ENCODE data around the gene EPHB6.

EPHB6 gene

GRCh38 chr7:142908290-142908689 is 53.4 kb downstream of the EPHB6 start:
- Mint-ChIP-seq H3K36me3 (no peaks in the 10 kb centered on the region), H3K27ac (no peak overlapping the region), H3K9me3 (no peaks in the 10 kb centered on the region), H3K4me3 (no peak overlapping the region), H3K4me1 (no peaks in the 10 kb centered on the region)
- ATAC-seq (no peak), DNase-seq (ENCODE audit: low spot score in 2 of 2) (no peak)

GRCh38 chr7:142908921-142909890 is 54.3 kb downstream of the EPHB6 start:
- ATAC-seq, result peak; percentile 43
- no peaks in the 10 kb centered on the region for H3K4me1 Mint-ChIP-seq

GRCh38 chr7:142910031-142910433 is 55.2 kb downstream of the EPHB6 start:
- H3K27ac Mint-ChIP-seq, result no peak overlapping the region
- no peaks in the 10 kb centered on the region for H3K4me1 Mint-ChIP-seq
- no peak for DNase-seq (ENCODE audit: low spot score in 2 of 2)
- H3K9me3 Mint-ChIP-seq, result no peaks in the 10 kb centered on the region
- H3K36me3 Mint-ChIP-seq, result no peaks in the 10 kb centered on the region
- no peak for ATAC-seq
- H3K4me3 Mint-ChIP-seq, result no peak overlapping the region

More at GRCh38 chr7:142908921-142909890, 54.3 kb downstream of the EPHB6 start:
- H3K36me3 Mint-ChIP-seq, result no peaks in the 10 kb centered on the region
- no peak overlapping the region for H3K4me3 Mint-ChIP-seq
- no peaks in the 10 kb centered on the region for H3K9me3 Mint-ChIP-seq
- H3K27ac Mint-ChIP-seq, result no peak overlapping the region
- no peak for DNase-seq (ENCODE audit: low spot score in 2 of 2)

- Mint-ChIP-seq H3K4me3 (no peak overlapping the region), H3K36me3 (no peaks in the 10 kb centered on the region), H3K27ac (no peak overlapping the region), H3K4me1 (no peaks in the 10 kb centered on the region), H3K9me3 (no peaks in the 10 kb centered on the region)
- DNase-seq (ENCODE audit: low spot score in 2 of 2), result no peak
- ATAC-seq, result no peak
Observed at GRCh38 chr7:142910481-142910880, 55.6 kb downstream of the EPHB6 start.

- H3K4me1 Mint-ChIP-seq, result no peaks in the 10 kb centered on the region
Observed at GRCh38 chr7:142913051-142913450, 58.2 kb downstream of the EPHB6 start.

GRCh38 chr7:142913566-142913965 is 58.7 kb downstream of the EPHB6 start:
- no peak overlapping the region for H3K27ac Mint-ChIP-seq

More at GRCh38 chr7:142913051-142913450, 58.2 kb downstream of the EPHB6 start:
- Mint-ChIP-seq H3K9me3 (no peaks in the 10 kb centered on the region), H3K27ac (no peak overlapping the region), H3K4me3 (no peak overlapping the region), H3K36me3 (no peaks in the 10 kb centered on the region)
- ATAC-seq (no peak), DNase-seq (ENCODE audit: low spot score in 2 of 2) (no peak)

GRCh38 chr7:142914121-142914520 is 59.2 kb downstream of the EPHB6 start:
- Mint-ChIP-seq H3K36me3 (no peaks in the 10 kb centered on the region), H3K4me1 (no peaks in the 10 kb centered on the region), H3K9me3 (no peaks in the 10 kb centered on the region), H3K27ac (no peak overlapping the region), H3K4me3 (no peak overlapping the region)
- DNase-seq (ENCODE audit: low spot score in 2 of 2) (no peak), ATAC-seq (no peak)

More at GRCh38 chr7:142913566-142913965, 58.7 kb downstream of the EPHB6 start:
- no peak for DNase-seq (ENCODE audit: low spot score in 2 of 2)
- Mint-ChIP-seq H3K36me3 (no peaks in the 10 kb centered on the region), H3K4me3 (no peak overlapping the region), H3K4me1 (no peaks in the 10 kb centered on the region), H3K9me3 (no peaks in the 10 kb centered on the region)
- no peak for ATAC-seq

- Mint-ChIP-seq H3K4me1 (no peaks in the 10 kb centered on the region), H3K27ac (no peak overlapping the region), H3K9me3 (no peaks in the 10 kb centered on the region), H3K36me3 (no peaks in the 10 kb centered on the region), H3K4me3 (no peak overlapping the region)
- ATAC-seq, result no peak
- no peak for DNase-seq (ENCODE audit: low spot score in 2 of 2)
Observed at GRCh38 chr7:142915315-142915714, 60.4 kb downstream of the EPHB6 start.

- DNase-seq (ENCODE audit: low spot score in 2 of 2) (no peak), ATAC-seq (no peak)
- Mint-ChIP-seq H3K9me3 (no peaks in the 10 kb centered on the region), H3K4me3 (no peak overlapping the region), H3K4me1 (no peaks in the 10 kb centered on the region), H3K27ac (no peak overlapping the region), H3K36me3 (no peaks in the 10 kb centered on the region)
Observed at GRCh38 chr7:142916508-142916907, 61.6 kb downstream of the EPHB6 start.

GRCh38 chr7:142917447-142917846 is 62.6 kb downstream of the EPHB6 start:
- no peaks in the 10 kb centered on the region for H3K9me3 Mint-ChIP-seq
- ATAC-seq (no peak), DNase-seq (ENCODE audit: low spot score in 2 of 2) (no peak)
- H3K4me1 Mint-ChIP-seq, result no peaks in the 10 kb centered on the region
- H3K36me3 Mint-ChIP-seq, result no peaks in the 10 kb centered on the region
- no peak overlapping the region for H3K27ac Mint-ChIP-seq
- no peak overlapping the region for H3K4me3 Mint-ChIP-seq

GRCh38 chr7:142918901-142919300 is 64.0 kb downstream of the EPHB6 start:
- H3K36me3 Mint-ChIP-seq, result no peaks in the 10 kb centered on the region
- H3K9me3 Mint-ChIP-seq, result no peaks in the 10 kb centered on the region
- no peak for ATAC-seq
- DNase-seq (ENCODE audit: low spot score in 2 of 2), result no peak
- H3K27ac Mint-ChIP-seq, result no peak overlapping the region
- H3K4me1 Mint-ChIP-seq, result no peaks in the 10 kb centered on the region
- H3K4me3 Mint-ChIP-seq, result no peak overlapping the region

- no peaks in the 10 kb centered on the region for H3K36me3 Mint-ChIP-seq
- no peaks in the 10 kb centered on the region for H3K4me1 Mint-ChIP-seq
Observed at GRCh38 chr7:142919656-142920055, 64.8 kb downstream of the EPHB6 start.

More at GRCh38 chr7:142919656-142920055, 64.8 kb downstream of the EPHB6 start:
- Mint-ChIP-seq H3K27ac (no peak overlapping the region), H3K9me3 (no peaks in the 10 kb centered on the region), H3K4me3 (no peak overlapping the region)
- no peak for ATAC-seq
- DNase-seq (ENCODE audit: low spot score in 2 of 2), result no peak

All from stimulated activated effector memory CD8-positive, alpha-beta T cell treated with anti-CD3 and anti-CD28 coated beads, Interleukin-12 subunit alpha, Interleukin-12 subunit beta, amount 100 ng/mL, for 72 hours (primary cell).